ENCODE data around the gene ZNF607. TPM values are rescaled to one million over a fixed set of nuclear protein-coding genes. Genes with fewer than 3 reads are reported as not detected.
A peak's percentile ranks its signal among the peaks of the same experiment; 100 is the strongest.
"Not testable (repeated sequence)": the region's sequence is repeated elsewhere in the genome, so short reads cannot be mapped to it uniquely, and the experiment has no call there.

The ZNF607 gene
- total RNA-seq, 4 donors from 2014 or later, result 0.62 to 2.7 (median 1.5) TPM

GRCh38 chr19:37683520-37683919, 36.0 kb downstream of the ZNF607 start:
- no peak for ATAC-seq
- peaks cover 0 to 7% (median 0%) of the 10 kb centered on the region in 3 donors for H3K9me3 ChIP-seq
- H3K27ac ChIP-seq, result no peak overlapping the region
- no peaks in the 10 kb centered on the region for H3K4me1 ChIP-seq
- peaks cover 0 to 10% of the 10 kb centered on the region in 2 donors for H3K36me3 ChIP-seq
- DNase-seq, result no peak
- intact Hi-C loops (cut with DNase I; ENCODE audit: low total_unique reads) (no loop called here), in situ Hi-C loops (cut with MboI; ENCODE audit: low sequenced_read_pairs in 4 of 4) (no loop called here)
- no peaks in the 10 kb centered on the region for H3K27me3 ChIP-seq
- TF ChIP-seq POLR2A (IDR thresholded peaks at IDR 0.05), result no peak
- no peak for TF ChIP-seq CTCF (IDR thresholded peaks at IDR 0.05 in 4 of 5, conservative IDR thresholded peaks at IDR 0.05 in 1 of 5)
- no peak overlapping the region for H3K4me3 ChIP-seq

DNA sequence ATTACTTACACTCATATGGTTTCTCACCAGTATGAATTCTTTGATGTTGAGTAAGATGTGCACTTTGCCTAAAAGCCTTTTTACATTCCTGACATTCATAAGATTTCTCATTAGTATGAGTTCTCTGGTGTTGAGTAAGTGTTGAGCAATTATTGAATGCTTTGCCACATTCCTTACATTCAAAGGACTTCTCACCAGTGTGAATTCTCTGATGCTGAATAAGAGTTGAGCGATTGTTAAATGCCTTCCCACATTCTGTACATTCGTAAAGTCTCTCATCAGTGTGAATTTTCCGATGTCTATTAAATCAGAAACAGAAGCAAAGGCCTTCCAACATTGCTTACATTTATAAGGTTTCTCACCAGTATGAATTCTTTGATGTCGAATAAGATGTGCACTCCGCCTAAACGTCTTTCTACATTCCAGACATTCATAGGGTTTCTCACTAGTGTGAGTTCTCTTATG, 50.1 kb downstream of the ZNF607 start:
- DNase-seq (no peak), ATAC-seq (no peak)
- H3K9me3 ChIP-seq, result peaks cover 17 to 61% (median 19%) of the 10 kb centered on the region in 3 donors
- H3K4me1 ChIP-seq, result no peaks in the 10 kb centered on the region
- H3K27ac ChIP-seq, result no peak overlapping the region
- peaks cover 0 to 4% of the 10 kb centered on the region in 2 donors for H3K36me3 ChIP-seq
- TF ChIP-seq POLR2A (IDR thresholded peaks at IDR 0.05), result no peak
- no peak for TF ChIP-seq CTCF (IDR thresholded peaks at IDR 0.05 in 4 of 5, conservative IDR thresholded peaks at IDR 0.05 in 1 of 5)
- in situ Hi-C loops (cut with MboI; ENCODE audit: low sequenced_read_pairs in 4 of 4) (no loop called here), intact Hi-C loops (cut with DNase I; ENCODE audit: low total_unique reads) (no loop called here)
- H3K4me3 ChIP-seq, result no peak overlapping the region
- no peaks in the 10 kb centered on the region for H3K27me3 ChIP-seq

GRCh38 chr19:37657157-37657556, 62.4 kb downstream of the ZNF607 start:
- H3K27ac ChIP-seq; H3K9me3 ChIP-seq; H3K4me3 ChIP-seq; in situ Hi-C loops (cut with MboI; ENCODE audit: low sequenced_read_pairs in 4 of 4); DNase-seq; H3K36me3 ChIP-seq; ATAC-seq; H3K27me3 ChIP-seq: not testable (repeated sequence)
- H3K4me1 ChIP-seq, result peaks cover 21 to 22% of the 10 kb centered on the region in 2 donors
- intact Hi-C loops (cut with DNase I; ENCODE audit: low total_unique reads), result loop anchor here (2.0 to 10.0 kb wide), 4 partner anchors 62 to 580 kb away; partner anchors contain the start of genes ZNF420, ZNF527, ZNF569 and ZNF570

DNA sequence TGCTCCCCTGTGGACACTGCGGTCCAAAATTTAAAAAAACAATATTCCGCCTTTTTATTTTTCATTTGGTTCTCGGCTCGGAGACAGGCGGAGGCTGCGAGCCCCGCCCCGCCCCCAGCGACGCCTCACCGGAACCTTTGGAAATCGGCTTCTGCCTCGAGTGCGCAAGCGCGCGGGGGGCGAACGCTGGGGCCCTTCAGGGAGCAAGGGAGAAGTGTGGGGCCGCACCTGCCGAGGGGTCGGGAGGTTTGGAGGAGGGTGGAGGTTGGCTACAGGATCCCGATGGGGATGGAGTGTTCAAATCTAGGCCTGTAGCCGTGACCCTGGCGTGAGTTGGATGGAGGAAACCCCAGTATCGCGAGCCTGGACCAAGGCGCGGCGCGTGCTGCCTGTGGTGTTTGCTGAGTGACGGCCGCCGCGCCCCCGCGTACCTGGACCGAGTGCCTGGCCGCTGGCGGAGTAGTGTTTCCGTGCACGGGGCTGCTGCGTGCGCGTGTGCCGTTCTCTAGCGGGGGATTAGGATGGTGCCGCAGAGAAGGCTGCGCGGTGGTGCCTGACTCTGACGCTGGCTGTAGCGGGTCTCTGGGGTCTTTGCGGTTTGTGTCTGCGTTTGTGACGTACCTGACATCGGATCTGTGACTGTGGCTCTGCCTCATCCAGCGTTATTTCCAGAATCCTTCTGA, 63.7 kb downstream of the ZNF607 start:
- intact Hi-C loops (cut with DNase I; ENCODE audit: low total_unique reads), result loop anchor here (1.0 to 10.0 kb wide), 8 partner anchors 36 to 579 kb away; partner anchors contain the start of genes ZNF383, ZNF420, ZNF527 and ZNF540
- Histone ChIP-seq H3K9me3 (no peaks in the 10 kb centered on the region), H3K4me3 (peak overlapping the region; percentile 75 to 94 (median 84)), H3K4me1 (peaks cover 21 to 22% of the 10 kb centered on the region in 2 donors), H3K36me3 (peaks cover 0 to 5% of the 10 kb centered on the region in 2 donors), H3K27me3 (no peaks in the 10 kb centered on the region), H3K27ac (peak overlapping the region; percentile 90 to 94 (median 93))
- peak; percentile 85 to 93 for ATAC-seq
- in situ Hi-C loops (cut with MboI; ENCODE audit: low sequenced_read_pairs in 4 of 4), result no loop called here
- TF ChIP-seq CTCF (IDR thresholded peaks at IDR 0.05 in 4 of 5, conservative IDR thresholded peaks at IDR 0.05 in 1 of 5) (peak in 1 of 5 experiments; percentile 31), POLR2A (IDR thresholded peaks at IDR 0.05) (peak; percentile 29 to 32)
- peak; percentile 63 to 81 for DNase-seq

- in situ Hi-C loops (cut with MboI; ENCODE audit: low sequenced_read_pairs in 4 of 4), result no loop called here
These were observed 64.3 kb downstream of the ZNF607 start, which contains the start of gene ZFP30 for GRCh38 chr19:37655301-37655688. TSS of gene ZFP30 (minus strand) at chr19:37655465. CDS start at chr19:37647822, 7,643 bp downstream.

More at GRCh38 chr19:37655301-37655688, 64.3 kb downstream of the ZNF607 start, which contains the start of gene ZFP30:
- ATAC-seq, result peak; percentile 87 to 93
- intact Hi-C loops (cut with DNase I; ENCODE audit: low total_unique reads), result loop anchor here (1.0 to 10.0 kb wide), 7 partner anchors 37 to 578 kb away; partner anchors contain the start of genes ZNF383, ZNF420, ZNF527 and ZNF540
- Histone ChIP-seq H3K9me3 (no peaks in the 10 kb centered on the region), H3K27me3 (no peaks in the 10 kb centered on the region), H3K36me3 (peaks cover 0 to 5% of the 10 kb centered on the region in 2 donors), H3K27ac (peak within 1 kb of the TSS; percentile 90 to 94 (median 93)), H3K4me3 (peak within 1 kb of the TSS; percentile 75 to 94 (median 84)), H3K4me1 (peaks cover 21 to 22% of the 10 kb centered on the region in 2 donors)
- TF ChIP-seq CTCF (IDR thresholded peaks at IDR 0.05 in 4 of 5, conservative IDR thresholded peaks at IDR 0.05 in 1 of 5) (no peak), POLR2A (IDR thresholded peaks at IDR 0.05) (peak; percentile 69 to 82)
- DNase-seq, result peak; percentile 80 to 89

Data from gastrocnemius medialis (tissue), 4 donors.